Raji (cell line): ENCODE results near the gene CCDC170.

Source experiments
- POLR2A ChIP-seq: IDR thresholded peaks from 2 replicates; pipeline ENCODE4 v1.6.1; 2011; ENCODE audit warnings: low read depth, low read length, control low read depth; ENCODE audit not compliant: insufficient read depth

Gene CCDC170

DNA sequence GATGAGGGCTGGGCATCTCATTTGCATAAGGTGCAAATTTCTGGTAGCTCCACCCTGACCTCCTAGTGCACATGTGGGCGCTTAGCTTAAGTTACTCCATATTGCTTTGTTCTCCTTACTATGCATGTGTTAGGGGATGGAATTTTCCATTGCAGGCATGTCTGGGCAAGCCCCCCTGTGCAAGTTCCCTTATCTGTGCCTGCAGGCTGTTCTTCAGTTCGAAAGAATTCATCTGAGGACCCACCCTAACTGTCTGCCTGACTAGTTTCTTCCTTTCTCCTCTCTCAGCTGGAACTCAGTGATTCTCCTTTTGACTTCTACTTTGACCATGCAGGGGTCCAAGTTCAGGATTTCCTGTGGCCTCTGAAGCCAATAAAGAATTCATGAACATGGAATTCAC, 30.2 kb downstream of the CCDC170 start:
- TF ChIP-seq POLR2A = no peak

DNA sequence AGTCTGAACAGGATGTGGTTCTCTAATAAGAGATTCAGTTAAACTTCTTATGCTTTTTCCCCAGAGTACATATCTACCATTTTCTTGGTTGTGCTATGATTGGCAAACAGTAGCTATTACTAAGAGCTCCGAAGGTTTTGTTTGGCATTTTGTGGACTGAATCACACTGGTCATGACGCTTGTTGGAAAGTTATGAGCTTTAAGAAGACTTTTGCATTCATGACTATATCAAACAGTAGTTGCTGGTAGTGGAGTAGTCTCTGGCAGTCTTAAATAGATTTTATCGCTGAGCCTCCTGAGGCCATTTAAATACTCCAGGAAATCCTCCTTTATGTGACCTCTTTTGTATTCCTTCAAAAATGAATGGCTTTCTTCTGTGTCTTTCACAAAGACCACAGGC, 40.8 kb downstream of the CCDC170 start:
- no peak for TF ChIP-seq POLR2A

DNA sequence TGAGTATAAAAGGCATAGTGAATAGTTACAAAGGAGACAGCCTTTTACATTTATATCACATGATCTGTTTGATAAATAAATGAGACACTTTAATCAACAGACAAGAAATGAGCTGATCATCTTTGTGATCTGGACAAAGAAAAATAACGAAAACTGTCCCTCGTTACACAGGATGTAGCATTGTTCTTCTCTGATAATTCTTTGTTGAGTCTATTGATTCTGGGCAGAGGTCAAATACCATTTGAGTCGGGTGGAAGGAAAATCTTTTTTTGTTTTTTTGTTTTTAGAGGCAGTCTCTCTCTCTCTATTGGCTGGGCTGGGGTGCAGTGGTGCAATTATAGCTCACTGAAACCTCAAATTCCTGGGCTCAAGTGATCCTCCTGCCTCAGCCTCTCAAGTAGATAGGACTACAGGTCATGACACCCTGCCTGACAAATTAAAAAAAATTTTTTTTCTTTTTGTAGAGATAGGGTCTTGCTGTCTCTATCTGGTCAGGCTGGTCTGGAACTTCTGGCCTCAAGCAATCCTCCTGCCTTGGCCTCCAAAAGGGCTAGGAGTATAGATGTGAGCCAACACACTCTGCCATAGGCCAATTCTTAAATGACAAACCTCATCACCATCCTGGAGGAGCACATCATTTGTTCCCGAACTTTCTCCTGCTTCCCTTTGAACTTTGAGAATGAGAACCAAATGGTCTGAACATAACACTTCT, 41.8 kb downstream of the CCDC170 start:
- TF ChIP-seq POLR2A = no peak

DNA sequence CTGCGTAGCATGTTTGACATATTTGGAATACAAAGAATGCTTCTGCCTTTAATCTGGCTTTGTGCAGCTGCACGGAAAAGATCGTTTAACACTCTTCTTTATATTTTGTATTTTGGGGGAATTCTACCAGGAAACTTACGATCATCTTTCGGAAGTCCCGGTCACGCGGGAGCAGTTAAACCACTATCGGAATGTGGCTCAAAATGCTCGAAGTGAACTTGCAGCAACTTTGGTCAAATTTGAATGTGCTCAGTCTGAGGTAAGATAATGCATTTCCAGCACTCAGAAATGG, 42.3 kb downstream of the CCDC170 start:
- no peak for TF ChIP-seq POLR2A

DNA sequence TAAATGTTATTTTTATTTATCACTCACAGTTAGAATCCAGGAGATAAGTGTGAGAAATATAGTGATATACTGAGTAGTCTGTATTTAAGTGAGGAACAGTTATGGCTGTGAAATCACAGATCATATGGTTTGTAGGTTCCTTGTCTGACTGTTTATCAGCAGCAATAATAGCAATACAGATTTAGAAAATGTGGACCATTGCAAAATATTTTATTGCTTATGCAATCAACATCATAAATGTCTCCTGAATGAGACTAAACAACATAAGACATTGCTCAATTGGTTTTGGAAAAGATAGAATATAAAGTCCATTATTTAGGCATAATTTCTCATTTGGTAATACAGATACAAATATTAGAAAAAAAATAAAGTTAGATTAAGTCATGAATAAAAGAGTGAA, 43.7 kb downstream of the CCDC170 start:
- no peak for TF ChIP-seq POLR2A

DNA sequence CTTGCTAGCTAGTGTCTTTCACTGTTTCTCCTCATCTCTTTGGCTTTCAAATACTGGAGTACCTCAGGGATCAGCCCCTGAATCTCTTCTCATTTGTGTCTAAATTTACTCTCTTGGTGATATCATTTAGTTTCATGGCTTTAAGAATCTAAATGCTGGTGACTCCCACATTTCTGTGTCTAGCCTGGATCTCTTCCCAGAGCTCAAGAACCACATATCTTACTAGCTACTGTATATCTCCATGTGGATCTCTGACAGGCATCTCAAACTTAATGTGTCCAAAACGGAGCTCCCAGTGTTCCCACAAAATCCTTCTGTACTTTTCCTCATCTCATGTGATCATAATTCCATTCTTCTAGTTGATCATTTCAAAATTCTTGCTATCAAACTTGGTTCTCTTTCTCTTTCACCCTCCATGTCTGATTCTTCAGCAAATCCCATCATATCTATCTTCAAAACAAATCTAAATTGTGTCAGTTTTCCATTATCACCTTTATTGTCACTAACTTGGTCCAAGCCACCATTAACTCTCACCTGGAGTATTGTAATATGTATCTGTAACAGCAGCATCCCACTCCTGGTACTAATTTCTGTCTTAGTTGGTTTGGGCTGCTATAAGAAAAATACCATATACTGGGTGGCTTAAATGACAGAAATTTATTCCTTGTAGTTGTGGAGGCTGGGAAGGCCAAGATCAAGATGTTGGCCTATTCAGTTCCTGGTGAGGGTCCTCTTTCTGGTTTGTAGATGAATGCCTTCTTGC, 45.9 kb downstream of the CCDC170 start:
- no peak for TF ChIP-seq POLR2A

DNA sequence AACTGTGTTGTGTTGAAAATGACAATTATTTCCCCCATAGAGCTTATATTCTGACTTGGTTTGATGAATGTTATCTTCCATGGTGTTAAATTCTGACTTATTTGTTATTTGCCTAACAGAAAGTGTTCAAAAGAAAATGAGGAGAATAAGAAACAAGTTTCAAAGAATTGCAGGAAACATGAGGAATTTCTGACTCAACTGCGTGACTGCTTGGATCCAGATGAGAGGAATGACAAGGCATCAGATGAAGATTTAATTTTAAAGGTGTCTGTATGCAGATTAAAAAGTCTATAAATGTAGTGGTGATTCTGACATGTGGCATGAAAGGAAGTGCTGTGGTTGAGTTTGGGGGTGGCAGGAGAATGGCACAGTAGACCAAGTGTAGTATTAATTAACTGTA, 50.6 kb downstream of the CCDC170 start:
- no peak for TF ChIP-seq POLR2A

DNA sequence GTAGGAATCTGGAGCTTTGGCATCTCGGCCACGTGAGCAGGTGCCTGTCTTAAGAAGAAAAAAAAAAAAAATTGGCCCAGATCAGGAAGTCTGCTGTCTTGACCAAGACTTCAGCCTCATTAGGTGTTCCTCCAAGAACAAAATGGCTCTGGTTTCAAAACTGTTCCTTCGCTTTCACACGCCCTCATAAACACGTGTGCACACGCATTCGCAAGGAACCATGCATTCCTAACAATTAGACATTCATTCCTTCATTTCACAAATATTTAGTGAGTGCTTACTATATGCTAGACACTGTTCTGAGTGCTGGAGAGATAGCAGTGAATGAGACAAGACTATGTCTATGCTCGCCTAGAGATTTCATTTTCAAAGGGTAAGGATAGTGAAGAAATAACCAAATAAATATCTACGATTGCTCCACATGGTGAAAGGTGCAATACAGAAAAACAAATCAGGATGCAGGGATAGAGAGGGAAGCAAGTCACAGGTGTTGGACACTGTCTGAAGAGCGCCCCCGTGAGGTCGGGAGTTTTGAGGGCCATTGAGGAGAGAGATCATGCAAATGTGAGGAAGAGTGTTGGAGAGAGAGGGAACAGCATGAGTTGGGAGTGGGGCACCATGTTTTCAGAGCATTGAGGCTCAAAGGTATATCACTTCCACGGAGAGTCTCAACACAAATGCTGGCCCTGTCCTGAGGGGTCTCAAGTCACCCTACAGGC, 53.3 kb downstream of the CCDC170 start:
- TF ChIP-seq POLR2A = no peak

DNA sequence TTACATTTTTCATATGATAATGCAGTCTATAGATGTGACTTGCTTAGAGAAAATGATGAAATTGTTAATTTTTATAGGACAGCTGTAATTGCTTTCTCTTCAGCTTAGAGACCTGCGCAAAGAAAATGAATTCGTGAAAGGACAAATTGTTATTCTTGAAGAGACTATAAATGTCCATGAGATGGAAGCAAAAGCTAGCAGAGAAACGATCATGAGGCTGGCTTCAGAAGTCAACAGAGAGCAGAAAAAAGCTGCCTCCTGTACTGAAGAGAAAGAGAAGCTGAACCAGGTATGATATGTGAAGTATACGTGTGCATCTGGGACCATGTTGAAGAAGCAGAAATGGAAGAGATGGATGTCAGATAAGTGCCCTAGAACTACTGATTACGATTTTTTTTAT, 54.4 kb downstream of the CCDC170 start:
- no peak for TF ChIP-seq POLR2A

DNA sequence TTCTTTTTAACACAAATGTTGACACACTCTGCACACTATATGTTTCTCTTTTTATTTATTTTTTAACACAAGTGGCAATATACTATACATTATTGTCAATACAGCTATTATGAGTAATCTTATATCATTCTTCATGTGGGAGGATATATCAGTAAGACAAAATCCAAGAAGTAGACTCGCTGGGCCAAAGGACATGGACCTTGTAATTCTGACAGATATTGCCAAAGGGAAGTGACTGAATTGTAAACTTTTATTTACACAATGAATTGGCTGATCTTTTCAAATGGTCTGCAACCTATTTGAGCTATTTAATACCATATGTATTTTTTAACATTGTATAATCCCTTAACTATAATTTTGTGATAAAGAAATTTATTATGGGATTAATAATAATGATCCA, 56.0 kb downstream of the CCDC170 start:
- no peak for TF ChIP-seq POLR2A

DNA sequence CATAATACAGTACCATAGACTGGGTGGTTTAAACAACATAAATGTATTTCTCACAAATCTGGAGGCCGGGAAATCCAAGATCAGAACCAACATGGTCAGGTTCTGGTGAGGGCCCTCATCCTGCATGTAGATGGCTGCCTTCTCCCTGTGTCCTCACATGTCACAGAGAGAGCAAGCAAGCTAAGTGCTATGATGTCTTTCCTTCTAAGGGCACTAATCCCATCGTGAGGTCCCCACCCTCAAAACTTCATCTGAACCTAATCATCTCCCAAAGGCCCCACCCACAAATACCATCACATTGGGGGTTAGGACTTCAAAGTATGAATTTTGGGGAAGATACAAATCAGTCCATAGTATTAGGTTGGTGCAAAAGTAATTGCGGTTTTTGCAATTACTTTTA, 56.8 kb downstream of the CCDC170 start:
- no peak for TF ChIP-seq POLR2A

DNA sequence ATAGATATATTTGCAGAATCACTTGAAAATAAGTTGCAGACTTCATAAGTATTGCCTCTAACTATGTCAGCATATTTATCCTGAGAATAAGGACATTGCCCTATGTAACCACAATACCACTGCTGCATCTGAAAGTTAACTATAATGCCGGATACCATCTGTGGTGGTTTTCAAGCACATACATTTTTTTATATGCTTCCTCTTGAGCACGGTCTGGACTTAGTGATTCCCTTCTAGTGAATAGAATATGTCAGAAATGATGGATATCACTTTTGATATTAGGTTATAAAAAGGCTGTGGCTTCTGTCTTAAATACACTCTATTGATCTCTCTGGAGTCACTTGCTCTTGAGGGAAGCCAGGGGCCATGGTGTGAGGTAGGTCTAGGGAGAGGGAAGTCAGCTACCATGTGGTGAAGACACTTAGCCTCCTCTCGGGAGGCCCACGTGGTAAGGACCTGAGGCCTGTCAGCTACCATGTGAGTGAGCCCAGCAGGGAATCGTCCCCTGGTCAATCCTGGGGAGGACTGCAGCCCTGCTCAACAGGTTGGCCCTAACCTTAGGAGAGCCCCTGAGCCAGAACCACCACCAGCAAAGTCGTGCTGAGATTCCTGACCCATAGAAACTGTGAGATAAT, 57.5 kb downstream of the CCDC170 start:
- no peak for TF ChIP-seq POLR2A

DNA sequence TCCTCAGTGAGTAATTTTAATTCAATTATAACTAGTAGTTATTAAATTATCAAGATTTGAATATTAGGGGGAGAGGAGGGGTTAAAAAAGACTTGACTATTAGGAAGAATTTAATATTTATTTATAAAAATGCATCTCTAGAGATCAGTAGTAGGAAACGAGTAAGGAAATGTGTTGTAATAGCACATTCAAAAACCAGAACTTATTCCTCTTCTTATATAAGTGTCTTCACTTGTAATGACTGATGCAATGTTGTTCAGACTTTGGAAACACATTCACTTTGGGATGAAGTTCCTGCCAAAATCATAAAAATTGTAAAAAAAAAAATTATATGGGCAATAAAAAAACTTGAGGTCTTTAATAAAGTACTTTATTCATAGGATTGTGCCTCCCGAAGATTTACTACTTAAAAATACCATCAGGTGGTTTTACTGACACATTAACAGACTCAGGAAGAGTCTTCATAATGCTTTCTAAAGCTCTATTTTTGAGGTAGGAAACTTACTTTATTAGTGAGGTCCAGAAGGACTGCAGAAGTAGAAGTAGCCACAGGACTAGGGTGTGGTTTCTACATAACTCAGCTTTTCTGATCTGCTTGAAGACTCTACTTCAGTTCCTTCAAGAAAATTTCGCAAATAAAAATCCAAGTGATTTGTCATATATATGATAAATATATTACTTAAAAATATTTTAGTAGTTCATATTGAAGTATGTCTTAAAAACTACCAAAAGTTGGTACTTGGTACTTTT, 59.8 kb downstream of the CCDC170 start:
- no peak for TF ChIP-seq POLR2A

DNA sequence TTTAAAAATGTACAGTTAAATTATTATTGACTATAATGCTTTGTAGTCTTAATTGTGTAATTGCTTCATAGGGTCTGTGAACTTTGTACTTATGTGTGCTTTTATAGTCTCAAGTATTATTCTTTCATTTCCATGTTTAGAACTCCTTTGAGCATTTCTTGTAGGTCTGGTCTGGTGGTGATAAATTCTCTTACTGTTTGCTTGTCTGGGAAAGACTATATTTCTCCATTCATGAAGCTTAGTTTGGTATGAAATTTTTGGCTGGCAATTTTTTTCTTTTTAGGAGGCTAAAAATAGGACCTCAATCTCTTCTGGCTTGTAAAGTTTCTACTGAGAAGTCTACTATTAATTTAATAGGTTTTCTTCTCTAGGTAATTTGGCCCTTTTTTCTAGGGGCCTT, 67.4 kb downstream of the CCDC170 start:
- no peak for TF ChIP-seq POLR2A

DNA sequence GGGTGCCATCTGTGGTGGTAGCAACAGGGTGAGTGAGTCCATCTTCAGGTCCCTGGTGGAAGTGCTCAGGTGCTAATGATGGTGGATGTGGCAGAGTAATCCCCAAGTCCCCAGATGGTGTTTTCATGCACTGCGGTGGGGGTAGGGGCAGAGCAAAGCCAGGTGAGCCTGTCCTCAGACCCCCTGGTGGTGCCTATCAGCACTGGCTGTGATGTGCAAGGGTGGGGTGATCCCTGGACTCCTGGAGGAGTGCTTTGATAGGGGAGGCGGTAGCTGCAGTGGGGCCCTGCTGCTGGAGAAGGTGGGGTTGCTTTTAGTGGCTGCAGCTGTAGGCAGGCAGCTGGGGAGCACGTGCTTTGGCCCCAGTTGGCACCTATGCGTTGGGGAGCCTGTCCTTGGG, 70.8 kb downstream of the CCDC170 start:
- TF ChIP-seq POLR2A = no peak
